ENCODE data around the gene COPS3.

DNA sequence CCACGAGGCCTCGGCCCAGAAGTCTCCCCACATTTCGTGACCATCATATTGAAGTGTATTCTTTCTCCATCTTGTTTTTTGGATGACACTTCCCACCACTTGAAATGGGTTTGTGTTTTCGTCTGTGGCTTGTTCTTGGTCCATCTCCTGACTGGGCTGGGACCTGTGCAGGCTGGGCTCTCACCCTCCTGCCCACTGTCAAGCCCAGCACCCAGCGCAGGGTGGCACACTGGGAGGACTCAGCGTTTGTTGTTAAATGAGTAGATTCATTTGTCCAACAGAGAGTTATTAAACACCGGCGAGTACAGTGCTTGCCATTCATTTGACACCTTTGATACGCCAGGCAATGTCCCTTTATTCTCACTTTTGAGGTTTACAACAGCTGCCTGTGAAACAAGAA is 44.8 kb upstream of the COPS3 start:
- TF ChIP-seq, protein P1, sequence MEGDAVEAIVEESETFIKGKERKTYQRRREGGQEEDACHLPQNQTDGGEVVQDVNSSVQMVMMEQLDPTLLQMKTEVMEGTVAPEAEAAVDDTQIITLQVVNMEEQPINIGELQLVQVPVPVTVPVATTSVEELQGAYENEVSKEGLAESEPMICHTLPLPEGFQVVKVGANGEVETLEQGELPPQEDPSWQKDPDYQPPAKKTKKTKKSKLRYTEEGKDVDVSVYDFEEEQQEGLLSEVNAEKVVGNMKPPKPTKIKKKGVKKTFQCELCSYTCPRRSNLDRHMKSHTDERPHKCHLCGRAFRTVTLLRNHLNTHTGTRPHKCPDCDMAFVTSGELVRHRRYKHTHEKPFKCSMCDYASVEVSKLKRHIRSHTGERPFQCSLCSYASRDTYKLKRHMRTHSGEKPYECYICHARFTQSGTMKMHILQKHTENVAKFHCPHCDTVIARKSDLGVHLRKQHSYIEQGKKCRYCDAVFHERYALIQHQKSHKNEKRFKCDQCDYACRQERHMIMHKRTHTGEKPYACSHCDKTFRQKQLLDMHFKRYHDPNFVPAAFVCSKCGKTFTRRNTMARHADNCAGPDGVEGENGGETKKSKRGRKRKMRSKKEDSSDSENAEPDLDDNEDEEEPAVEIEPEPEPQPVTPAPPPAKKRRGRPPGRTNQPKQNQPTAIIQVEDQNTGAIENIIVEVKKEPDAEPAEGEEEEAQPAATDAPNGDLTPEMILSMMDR (IDR thresholded peaks at IDR 0.05; ENCODE audit: borderline replicate concordance, extremely low read depth, low read length, poor library complexity, severe bottlenecking): no peak
- no peak for TF ChIP-seq EZH2 (IDR thresholded peaks at IDR 0.05; ENCODE audit: borderline replicate concordance, low read depth, low read length, severe bottlenecking)

Measured in DND-41 (cell line).